Smooth muscle cell (in vitro differentiated cells): ENCODE data around the gene DYNC1I2. TPM values are rescaled to one million over a fixed set of nuclear protein-coding genes. Genes with fewer than 3 reads are reported as not detected.
"Not testable (repeated sequence)": the region's sequence is repeated elsewhere in the genome, so short reads cannot be mapped to it uniquely, and the experiment has no call there.

Source experiments
- DNase-seq: peaks from one replicate; lab custom pipeline; 2025; ENCODE audit not compliant: unreplicated experiment; lab: John Stamatoyannopoulos, UW
- H2AFZ ChIP-seq: fragments of 200-600 bp; sonication (generic); 2 replicates; pipeline ENCODE4 v1.6.0; 2016; ENCODE audit warnings: antibody characterized with exemption, low read depth, mild to moderate bottlenecking
- H3F3A ChIP-seq: fragments of 200-600 bp; sonication (generic); 2 replicates; pipeline ENCODE4 v1.6.0; 2017; ENCODE audit warnings: antibody characterized with exemption, low read depth
- H3K27ac ChIP-seq: fragments of 200-600 bp; sonication (generic); 2 replicates; pipeline ENCODE4 v1.5.1; 2016; ENCODE audit warnings: low read depth, mild to moderate bottlenecking
- H3K27me3 ChIP-seq: fragments of 200-600 bp; sonication (generic); 2 replicates; pipeline ENCODE4 v1.6.1; 2016; ENCODE audit warnings: low read depth, mild to moderate bottlenecking
- H3K36me3 ChIP-seq: fragments of 200-600 bp; sonication (generic); 2 replicates; pipeline ENCODE4 v1.5.1; 2016; ENCODE audit warnings: low read depth
- H3K4me1 ChIP-seq: fragments of 200-600 bp; sonication (generic); 2 replicates; pipeline ENCODE4 v1.5.1; 2016; ENCODE audit warnings: low read depth
- H3K4me2 ChIP-seq: fragments of 200-600 bp; sonication (generic); 2 replicates; pipeline ENCODE4 v1.6.0; 2016; ENCODE audit warnings: mild to moderate bottlenecking
- H3K4me3 ChIP-seq: fragments of 200-600 bp; sonication (generic); 2 replicates; pipeline ENCODE4 v1.5.1; 2016; ENCODE audit warnings: mild to moderate bottlenecking
- H3K79me2 ChIP-seq: fragments of 200-600 bp; sonication (generic); 2 replicates; pipeline ENCODE4 v1.6.0; 2016; ENCODE audit warnings: low read depth, mild to moderate bottlenecking
- H3K9ac ChIP-seq: fragments of 200-600 bp; sonication (generic); 2 replicates; pipeline ENCODE4 v1.6.0; 2016; ENCODE audit warnings: low read depth
- H3K9me3 ChIP-seq: fragments of 200-600 bp; sonication (generic); replicated peaks from 2 replicates; pipeline ENCODE4 v1.5.1; 2016; ENCODE audit warnings: low read depth
- H4K20me1 ChIP-seq: fragments of 200-600 bp; sonication (generic); 2 replicates; pipeline ENCODE4 v1.6.0; 2016; ENCODE audit warnings: low read depth
- CTCF ChIP-seq: fragments of 200-600 bp; sonication (generic); IDR thresholded peaks from 2 replicates; pipeline ENCODE4 v1.5.1; 2017; ENCODE audit warnings: borderline replicate concordance, mild to moderate bottlenecking, antibody characterized with exemption; ENCODE audit not compliant: insufficient read depth, poor library complexity, severe bottlenecking
- WGBS: methylation state at CpG from one replicate; pipeline ENCODE4 v1.1.7; 2016; ENCODE audit warnings: low lambda C conversion rate; 5-methylcytosine and 5-hydroxymethylcytosine counted together
- polyA plus RNA-seq: library from polyadenylated mRNA; unstranded; fragments of >200 nt; fragmentation: Nextera tagmentation; extraction: Ambion mirVana; gene quantifications from 2 replicates; pipeline ENCODE4 v1.2.1, GENCODE V29; 2016
- total RNA-seq: library from RNA; depleted of rRNA; stranded (reverse); fragments of >200 nt; gene quantifications from 2 replicates; pipeline ENCODE4 v1.2.3, GENCODE V29; 2014

The DYNC1I2 gene
- total and polyA plus RNA-seq, 2 experiments from 2014 or later, result 66.1 to 236 TPM

DNA sequence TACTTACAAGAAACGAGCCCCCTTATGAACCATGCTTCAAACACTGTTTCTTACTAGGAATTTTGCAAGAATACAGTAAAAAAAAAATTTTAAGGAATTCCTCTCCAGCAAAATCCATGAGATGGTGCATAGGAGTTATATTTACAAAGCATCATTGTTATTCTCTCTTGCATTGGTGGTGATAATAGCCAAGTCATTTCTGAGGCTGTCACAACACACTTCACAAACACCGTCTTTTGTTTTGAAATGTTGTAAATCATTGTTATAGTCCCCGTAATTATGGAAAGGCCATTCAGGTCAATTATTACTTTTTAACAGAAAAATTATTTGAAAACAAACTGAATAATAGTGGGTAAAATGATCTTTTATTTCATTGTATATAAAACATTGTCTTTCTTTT, 60.1 kb downstream of the DYNC1I2 start:
- TF ChIP-seq CTCF, result no peak
- no peaks in the 10 kb centered on the region for H3K27me3 ChIP-seq
- no peak overlapping the region for H2AFZ ChIP-seq
- no peaks in the 10 kb centered on the region for H3K4me1 ChIP-seq
- H3K79me2 ChIP-seq, result no peaks in the 10 kb centered on the region
- no peak overlapping the region for H3K27ac ChIP-seq
- H3K9ac ChIP-seq, result no peak overlapping the region
- WGBS, result 97% methylated on average over 3 of the region's 3 CpGs
- H4K20me1 ChIP-seq, result peaks cover 45% of the 10 kb centered on the region
- no peaks in the 10 kb centered on the region for H3K9me3 ChIP-seq
- no peak overlapping the region for H3K4me2 ChIP-seq
- H3K4me3 ChIP-seq, result no peak overlapping the region
- no peaks in the 10 kb centered on the region for H3F3A ChIP-seq
- DNase-seq, result no peak
- H3K36me3 ChIP-seq, result peaks cover 22% of the 10 kb centered on the region

DNA sequence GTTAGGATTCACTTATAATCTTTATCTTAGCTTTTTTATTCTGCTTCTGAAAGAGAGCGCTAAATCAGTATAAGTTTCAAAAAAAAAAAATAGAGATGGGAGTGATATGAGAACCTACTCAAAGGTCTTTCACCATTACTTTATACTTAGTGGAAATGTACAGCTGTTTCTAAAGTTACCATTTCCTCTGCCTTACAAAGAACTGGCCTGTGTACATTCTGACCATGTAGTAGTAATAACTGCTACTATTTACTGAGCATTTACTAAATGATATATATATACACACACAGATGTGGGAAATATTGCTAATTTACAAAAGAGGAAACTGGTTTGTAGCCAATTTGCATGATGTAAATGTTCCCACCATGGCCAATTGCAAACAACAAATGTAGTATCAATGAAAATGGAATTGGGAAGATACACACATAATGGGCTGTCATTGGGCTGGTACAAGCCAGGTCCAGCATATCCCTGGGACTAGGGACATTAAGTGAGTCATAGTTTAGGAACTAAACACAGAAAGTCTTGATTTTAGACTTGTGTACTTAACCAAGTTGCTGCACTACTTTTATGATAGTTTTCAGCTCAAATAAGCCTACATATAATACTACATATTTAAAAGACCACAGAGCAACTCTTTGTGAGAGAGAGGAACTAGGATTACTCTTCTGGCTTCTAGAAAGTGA, 67.1 kb downstream of the DYNC1I2 start:
- TF ChIP-seq CTCF, result no peak
- H3K27ac ChIP-seq, result peak overlapping the region; percentile 20
- no peaks in the 10 kb centered on the region for H3K4me1 ChIP-seq
- H3K4me2 ChIP-seq, result no peak overlapping the region
- no peak for DNase-seq
- peaks cover 10% of the 10 kb centered on the region for H3F3A ChIP-seq
- peaks cover under 1% of the 10 kb centered on the region for H4K20me1 ChIP-seq
- H2AFZ ChIP-seq, result no peak overlapping the region
- H3K27me3 ChIP-seq, result no peaks in the 10 kb centered on the region
- WGBS, result 83% methylated on average over 1 of the region's 1 CpG
- H3K4me3 ChIP-seq, result no peak overlapping the region
- no peak overlapping the region for H3K9ac ChIP-seq
- peaks cover 3% of the 10 kb centered on the region for H3K36me3 ChIP-seq
- no peaks in the 10 kb centered on the region for H3K79me2 ChIP-seq
- H3K9me3 ChIP-seq, result no peaks in the 10 kb centered on the region

GRCh38 chr2:171758762-171759161, 71.5 kb downstream of the DYNC1I2 start:
- not testable (repeated sequence) for H4K20me1 ChIP-seq, H3F3A ChIP-seq, H3K4me2 ChIP-seq, H2AFZ ChIP-seq, H3K4me1 ChIP-seq, H3K36me3 ChIP-seq, H3K4me3 ChIP-seq, H3K9me3 ChIP-seq, DNase-seq, H3K27me3 ChIP-seq, H3K79me2 ChIP-seq, H3K27ac ChIP-seq, H3K9ac ChIP-seq
- 100% methylated on average over 1 of the region's 1 CpG for WGBS

GRCh38 chr2:171761176-171761575, 73.9 kb downstream of the DYNC1I2 start:
- 92% methylated on average over 4 of the region's 4 CpGs for WGBS
- H3F3A ChIP-seq, H3K9ac ChIP-seq, H3K27me3 ChIP-seq, DNase-seq, H4K20me1 ChIP-seq, H3K9me3 ChIP-seq, H3K27ac ChIP-seq, H3K4me2 ChIP-seq, H3K4me3 ChIP-seq, H3K79me2 ChIP-seq, H3K36me3 ChIP-seq, H3K4me1 ChIP-seq, H2AFZ ChIP-seq: not testable (repeated sequence)
